ENCODE data around the gene SLC38A10.

SLC38A10 gene

DNA sequence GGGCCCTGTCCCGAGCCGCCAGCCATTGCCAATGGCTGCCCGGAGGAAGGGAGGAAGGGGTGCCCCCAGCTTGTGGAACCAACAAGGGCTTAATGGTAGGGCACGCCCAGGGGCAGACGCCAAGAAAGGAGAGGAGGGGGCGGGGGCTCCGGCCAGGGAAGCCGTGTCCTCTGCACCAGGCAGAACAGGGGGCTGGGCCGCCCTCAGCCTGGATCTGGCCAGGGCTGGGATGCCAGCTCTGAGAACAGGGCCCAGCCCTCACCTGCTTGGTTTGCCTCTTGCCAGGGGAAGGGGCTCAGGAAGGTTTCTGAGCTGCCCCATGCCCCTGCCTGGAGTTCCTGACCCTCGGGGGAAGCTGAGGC lies 35.8 kb upstream of the SLC38A10 start:
- DNase-seq: no peak

DNA sequence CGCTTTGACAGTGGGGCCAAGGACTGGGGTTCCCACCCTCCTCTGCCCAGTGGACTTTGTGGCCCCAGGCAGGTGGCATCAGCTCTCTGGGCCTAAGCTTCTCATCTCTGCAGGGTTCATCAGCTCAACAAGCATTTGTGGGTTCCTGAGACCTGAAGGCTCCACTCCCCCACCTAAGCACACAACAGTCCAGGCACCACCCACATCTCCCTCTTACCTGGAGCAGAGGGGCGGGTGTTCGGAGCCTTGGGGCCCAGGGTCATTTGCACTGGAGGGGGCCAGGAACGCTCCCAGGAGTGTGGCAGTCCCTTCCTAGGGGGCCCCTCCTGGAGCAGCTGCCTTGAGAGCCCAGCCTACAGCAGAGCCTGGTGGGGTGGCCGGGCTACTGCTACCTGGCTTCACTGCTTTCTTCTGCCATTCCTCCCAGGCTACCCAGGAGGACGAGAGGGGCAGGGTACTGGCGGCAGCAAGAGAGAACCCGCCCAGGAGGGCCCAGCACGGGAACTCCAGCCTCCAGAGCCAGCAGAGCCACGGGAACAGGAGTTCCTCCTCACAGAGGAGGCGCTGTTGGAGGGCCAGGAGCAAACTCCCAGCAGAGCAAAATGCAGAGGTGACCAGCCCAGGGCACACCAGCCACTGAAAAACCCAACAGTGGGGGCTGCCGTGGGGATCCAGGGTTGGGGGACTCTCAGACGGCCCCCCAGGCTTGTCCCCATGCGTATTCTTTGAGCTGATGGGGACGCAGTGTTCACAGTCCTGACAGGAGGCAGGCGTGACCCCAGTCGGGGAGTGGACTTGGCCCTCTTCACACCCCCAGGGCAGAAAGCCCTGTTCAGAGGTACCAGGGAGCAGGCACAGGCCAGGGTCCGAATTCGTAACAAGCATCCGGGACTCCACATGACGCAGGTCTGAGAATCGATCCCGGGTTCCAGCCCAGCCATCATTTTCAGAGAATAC lies 35.1 kb upstream of the SLC38A10 start:
- DNase-seq: no peak

DNA sequence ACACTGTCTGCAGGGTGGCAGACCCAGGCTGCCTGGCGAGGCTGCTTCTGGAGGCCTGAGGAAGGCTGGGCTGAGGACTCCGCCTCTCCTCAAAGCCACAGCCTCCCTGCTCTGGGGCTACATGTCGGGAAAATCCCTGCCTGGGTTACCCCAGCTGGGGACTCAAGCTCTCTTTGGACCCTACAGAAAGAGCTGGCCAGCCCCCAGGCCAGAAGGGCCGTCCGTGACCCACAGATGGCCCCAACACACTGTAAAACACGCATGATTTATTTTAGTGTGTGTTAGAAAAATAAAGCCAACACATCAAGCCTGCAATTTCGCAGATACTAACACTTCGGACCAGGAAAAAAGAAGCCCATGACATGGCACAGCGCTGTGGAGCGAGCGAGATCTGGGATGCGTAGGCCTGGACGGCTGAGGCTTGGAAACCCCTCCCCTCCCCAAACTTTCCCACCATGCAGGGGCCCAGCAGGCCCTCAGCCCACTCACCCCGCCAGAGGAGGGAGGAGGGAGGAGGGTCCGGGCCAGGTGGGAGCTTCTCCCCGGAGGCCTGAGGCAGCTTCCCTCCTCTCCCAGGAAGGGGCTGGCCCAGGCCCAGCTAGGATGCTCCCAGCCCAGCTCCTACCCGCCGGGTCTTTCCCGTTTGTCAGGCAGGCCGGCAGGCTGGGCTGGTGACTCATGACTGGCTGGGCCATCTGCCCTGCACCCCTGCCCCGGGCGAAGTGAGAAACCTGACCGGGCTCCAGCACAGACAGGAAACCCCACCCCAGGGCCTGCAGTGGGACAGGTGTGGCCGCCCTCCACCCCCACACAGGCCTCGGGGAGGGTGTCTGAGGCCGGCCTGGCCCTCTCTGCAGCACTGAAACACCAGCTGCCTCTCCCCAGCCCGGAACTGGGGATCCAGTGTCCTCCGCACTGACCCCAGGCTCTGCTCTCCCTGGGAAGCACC lies 34.1 kb upstream of the SLC38A10 start:
- DNase-seq: no peak

DNA sequence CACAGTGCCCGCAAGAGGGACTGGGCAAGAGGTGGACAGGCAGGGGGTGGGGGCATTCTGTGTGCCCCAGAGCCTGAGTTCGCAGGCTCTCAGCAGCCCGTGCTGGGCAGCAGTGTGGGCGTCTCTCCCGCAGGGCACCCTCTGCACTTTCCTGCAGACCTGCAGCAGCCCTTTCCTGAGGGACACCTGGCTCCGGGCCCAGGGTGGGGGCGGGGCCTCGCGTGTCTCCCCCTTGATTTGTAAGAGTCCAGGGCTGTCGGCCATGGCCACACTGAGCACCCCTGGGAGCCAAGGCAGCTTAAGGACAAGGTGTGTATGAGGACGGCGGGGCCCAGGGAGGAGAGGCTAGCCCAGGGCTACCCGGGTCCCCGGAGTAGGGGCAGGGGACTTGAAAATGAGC lies 33.4 kb upstream of the SLC38A10 start:
- no peak for DNase-seq

DNA sequence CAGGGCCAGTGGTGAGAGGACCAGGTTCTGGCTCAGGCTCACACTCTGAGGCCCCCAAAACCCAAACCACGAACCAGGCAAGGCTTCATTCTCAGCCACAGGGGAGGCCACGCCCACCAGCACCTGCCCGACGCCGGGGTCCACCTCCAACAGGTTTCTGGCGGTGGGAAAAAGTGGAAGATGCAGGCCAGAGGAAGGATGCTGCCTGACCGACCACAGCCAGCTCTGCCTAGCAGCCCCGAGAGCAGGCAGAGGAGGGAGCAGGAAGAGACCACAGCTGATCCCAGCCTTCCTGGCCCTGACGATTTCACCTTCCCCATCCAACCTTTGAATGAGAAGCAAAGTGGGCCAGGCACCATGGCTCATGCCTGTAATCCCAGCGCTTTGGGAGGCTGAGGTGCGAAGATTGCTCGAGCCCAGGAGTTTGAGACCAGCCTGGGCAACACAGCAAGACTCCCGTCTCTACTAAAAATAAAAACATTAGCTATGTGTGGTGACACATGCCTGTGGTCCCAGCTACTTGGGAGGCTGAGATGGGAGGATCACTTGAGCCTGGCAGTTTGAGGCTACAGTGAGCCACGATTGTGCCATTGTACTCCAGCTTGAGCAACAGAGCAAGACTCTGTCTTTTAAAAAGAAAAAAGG lies 30.7 kb upstream of the SLC38A10 start:
- no peak for DNase-seq

DNA sequence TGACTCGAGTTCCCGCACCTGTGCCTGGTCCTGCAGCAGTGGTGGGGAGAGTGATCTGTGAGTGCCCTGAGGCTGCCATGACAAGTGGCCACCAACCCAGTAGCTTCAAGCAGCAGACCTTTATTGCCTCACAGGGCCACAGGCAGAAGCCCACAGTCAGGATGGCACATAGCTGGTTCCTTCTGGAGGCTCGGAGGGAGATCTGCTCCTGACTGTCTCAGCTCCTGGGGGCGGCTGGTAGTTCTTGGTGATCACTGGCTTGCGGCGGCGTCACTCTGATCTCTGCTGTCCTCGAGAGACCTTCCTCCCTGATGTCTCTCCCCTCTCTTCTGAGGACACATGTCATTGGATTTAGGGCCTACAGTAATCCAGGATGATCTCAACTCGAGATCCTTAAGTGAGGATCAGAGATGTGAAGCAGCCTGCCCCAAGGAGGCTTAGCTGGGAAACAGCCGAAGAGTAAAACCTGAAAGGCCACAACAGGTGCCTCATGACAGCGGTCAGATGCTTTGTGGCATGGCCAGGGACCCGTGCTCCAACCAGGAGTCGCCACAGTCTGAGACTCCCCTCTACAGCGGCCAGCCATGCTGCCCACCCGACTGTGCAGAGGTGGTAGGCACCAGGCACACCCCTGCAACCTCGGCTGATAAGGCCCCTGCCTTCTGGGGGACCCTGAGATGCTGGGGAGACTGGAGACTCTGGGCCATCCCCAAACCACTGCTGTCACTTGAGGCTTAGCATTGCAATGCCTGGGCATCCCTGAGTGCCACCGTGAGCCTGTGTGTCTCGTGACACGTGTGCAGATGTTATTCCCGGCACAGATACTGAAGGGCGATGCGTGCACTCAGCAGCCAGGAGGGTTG lies 30.0 kb upstream of the SLC38A10 start:
- no peak for DNase-seq

DNA sequence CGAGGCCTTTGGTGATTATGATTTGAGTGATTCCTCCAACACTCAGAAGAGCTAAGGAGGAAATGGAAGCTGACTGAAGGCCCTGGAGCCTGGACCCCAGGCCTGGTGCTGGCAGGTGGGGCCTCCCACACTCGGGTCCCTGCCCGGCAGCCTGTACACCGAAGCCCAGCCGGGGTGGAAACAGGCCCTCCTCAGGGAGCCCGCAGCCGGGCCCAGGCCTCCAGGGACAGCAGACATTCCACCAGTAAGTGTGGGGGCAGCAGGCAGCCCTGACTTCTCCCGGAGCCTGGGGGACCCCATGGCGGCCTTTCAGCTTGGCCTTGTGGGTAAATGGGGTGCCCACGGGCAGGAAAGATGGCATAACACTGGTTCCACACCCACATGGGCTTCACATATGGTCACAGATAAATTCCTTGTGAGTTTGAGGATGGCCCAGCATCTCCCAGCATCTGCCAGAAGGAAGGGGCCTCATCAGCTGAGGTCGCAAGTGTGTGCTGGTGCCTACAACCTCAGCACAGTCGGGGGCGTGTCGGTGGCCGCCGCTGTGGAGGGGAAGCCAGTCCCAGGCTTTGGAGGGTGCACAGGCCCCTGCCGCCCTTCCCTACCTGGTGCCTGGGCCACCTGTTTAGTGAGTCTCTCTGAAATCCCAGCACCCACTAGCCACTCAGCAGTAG lies 29.2 kb upstream of the SLC38A10 start:
- DNase-seq: no peak

DNA sequence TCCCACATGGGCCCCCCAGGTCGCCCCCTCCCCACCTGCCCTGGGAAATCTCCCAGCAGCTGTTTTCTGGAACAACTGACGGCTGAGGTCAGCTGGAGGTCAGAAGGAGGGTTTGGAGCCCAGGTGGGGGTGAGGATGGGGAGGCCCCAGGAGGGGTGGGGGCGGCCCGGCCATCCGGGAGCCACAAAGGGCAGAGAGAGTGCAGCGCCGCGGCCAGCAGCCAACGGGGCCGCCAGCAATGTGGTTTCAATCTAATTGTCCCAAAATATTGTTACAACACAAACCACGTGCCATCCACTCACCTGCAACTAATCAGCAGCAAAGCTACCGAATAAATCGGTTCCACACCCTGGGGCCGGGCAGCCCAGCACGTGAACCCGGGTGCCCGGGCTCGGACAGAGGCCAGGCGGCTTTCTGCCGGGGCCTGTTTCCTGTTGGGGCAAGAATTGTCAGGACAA lies 28.3 kb upstream of the SLC38A10 start:
- no peak for DNase-seq

DNA sequence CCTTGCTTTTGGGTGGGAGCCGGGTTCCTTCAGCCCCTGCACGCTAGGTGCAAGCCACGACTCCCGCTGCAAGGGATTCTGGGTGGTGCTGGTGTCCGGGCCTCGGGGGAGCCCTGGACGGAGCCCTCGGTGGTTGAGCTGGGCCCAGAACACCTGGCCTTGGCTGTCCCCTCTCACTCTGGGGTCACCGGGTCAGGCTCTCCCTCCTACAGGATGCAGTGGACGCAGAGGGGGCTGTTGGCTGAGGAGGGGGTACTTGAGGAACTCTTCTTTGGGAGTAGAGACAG lies 27.9 kb upstream of the SLC38A10 start:
- no peak for DNase-seq

DNA sequence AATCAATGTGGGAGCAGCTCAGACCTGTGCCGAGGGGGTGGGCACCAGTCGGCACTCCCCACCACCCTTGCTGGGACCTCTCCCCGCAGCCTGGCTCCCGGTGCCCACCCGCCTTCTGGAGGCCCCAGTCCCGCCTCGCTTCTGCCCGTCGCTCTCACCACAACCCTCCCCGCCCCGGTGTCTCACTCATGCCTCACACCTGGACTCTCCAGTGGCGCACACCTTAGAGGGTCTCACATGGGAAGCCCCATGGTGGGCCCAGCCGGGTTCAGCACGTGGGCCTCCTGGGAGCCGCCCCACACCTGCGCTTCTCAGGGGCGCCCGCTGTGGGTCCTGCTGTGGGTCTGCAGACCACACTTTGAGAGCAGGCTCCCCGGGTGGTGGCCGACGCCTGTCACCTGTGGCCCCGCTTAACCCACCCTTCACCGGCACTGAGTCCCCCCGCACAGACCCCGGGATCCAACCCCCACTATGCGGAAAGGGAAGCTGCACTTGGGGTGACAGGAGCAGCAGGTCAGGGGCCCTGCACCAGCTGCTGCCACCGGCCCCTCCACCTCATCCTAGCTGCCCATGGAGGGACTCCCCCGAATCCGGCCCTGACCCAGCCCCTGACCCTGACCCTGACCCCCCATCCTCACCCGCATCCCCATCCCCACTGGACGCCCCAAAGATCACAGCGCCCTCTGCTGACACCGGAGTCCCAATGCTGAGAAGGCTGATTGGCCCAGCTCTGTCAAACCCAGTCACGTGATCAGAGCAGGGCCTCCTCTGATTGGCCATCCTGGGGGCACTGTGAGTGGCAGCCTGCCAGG lies 27.4 kb upstream of the SLC38A10 start:
- DNase-seq: no peak

DNA sequence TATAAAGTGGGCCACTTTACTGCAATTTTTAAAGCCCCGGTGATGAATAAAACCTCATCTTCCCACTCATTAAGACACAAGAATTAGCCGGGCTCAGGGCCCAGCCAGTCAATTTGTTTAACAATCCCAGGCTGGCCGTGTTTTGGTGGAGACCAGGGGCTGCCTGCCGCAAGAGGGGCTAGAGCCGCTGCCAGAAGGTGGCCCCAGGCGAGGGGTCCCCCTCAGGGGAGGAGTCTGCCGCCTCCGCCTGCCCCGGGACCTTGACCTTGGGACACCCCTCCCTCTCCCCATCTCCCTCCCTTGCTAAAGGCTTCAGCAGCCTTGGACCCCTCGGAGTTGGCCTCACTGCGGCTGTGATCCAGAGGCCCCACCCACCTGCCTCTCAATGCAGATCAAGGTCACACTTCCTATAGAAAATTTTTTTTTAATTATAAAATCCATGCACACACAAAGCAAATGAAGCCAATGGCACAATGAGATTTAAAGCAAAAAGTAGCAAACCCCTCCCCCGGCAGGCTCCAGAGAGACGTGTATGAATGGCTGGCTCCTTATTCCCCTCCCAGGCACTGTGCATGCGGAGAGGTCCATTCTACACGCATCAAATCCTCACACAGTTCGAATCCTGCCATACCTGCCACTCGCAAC lies 23.0 kb upstream of the SLC38A10 start:
- DNase-seq: no peak

DNA sequence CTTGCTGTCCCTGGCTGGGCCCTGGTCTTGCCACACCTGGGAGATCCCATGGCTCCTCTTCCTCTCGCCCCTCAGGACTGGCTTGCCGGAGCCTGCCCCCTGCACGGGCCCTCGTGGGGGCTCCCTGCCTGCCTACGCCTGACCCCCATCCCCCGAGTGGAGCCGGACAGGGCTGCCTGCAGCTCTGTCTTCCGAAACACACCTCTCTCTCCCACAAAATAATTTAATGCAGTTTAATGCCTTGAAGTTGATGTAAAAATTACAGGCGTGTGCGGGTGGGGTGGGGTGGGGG lies 22.4 kb upstream of the SLC38A10 start:
- no peak for DNase-seq

DNA sequence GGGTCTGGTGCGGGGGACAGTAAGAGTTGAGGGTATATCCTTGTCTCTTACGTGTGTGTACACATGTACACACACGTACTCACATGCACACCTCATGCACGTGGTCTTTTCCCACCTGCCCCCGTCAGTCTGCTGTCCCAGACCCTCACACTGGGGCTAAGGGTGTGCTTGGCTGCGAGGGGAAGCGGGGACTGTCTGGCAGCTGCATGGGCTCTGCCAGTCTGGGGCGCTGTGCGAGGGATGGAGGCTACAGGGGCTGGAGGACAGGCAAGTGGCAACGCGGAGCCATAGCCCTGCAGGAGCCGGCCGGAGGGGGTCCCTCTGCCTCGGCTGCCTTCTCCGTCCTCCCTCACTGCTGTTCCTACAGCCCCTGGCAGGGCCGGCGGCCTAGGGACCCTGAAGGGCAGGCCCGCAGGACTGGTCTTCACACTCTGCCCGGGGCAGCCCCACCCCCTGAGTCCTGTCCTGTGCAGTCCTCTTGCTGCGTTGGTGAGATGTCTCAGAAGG lies 20.8 kb upstream of the SLC38A10 start:
- no peak for DNase-seq

DNA sequence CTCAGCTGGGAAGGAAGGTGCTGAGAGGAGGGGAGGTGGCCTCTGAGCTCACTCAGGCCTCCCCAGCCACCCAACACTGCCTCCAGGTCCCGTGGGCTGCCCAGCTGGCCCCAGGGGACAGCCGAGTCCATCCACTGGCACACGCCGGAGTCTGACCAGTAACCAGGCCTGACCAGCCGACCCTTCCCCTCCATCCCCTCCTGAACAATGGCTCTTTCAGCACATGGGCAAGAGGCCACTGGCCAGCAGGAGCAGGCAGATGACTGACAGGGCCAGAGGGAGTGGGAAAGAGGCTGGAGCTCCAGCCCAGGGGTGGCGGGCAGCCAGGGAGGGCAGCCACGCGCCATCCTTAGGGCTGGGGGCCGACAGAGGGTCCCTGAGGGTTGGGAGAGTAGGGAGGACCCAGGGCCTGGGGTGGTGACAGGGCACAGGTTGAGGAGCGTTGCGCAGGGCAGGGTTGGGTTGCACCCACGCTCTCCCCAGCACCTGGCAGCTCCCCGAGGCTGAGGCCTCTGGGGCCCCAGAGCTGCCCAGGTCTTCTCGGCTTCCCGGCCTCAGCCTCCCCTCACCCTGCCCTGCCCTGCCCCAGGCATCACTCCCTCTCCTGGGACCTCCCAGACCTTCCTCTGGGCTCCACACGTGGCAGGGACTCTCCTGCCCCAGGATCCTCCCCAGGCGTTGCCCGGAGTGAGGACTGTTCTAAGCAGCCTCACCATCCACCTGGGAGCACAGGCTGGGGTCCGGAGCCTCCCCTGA lies 20.2 kb upstream of the SLC38A10 start:
- DNase-seq: no peak

DNA sequence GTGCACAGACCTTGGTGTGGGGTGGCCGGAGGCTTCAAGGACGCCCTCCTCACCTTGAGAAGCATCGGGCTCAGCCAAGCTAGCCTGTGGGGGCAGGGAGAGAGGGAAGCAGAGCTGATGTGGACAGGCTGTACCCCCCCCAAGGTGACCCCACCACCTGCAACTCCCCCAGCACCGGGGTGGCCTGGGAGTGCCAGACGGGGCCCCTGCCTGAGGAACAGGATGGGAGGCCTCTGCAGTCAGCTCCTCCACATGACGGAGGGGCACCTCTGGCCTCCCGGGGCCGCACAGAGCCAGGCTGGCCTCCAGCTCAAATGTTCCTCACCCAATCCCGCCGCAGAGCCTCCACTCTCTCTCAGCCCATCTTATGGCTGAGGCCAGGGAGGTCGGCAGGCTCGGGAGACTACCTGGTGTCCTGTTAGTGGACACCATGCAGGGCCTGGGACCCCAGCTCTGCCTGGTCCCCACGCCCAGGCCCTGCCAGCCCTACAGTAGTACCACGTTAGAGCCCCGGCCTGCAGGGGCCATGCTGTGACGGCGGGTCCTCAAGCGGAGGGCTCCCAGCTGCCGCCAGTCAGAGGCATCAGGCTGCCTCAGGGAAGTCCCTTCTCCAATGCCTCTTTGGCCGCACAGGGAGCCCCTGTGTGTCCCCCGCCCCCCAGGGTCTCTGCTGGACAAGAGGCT lies 19.4 kb upstream of the SLC38A10 start:
- DNase-seq: no peak

DNA sequence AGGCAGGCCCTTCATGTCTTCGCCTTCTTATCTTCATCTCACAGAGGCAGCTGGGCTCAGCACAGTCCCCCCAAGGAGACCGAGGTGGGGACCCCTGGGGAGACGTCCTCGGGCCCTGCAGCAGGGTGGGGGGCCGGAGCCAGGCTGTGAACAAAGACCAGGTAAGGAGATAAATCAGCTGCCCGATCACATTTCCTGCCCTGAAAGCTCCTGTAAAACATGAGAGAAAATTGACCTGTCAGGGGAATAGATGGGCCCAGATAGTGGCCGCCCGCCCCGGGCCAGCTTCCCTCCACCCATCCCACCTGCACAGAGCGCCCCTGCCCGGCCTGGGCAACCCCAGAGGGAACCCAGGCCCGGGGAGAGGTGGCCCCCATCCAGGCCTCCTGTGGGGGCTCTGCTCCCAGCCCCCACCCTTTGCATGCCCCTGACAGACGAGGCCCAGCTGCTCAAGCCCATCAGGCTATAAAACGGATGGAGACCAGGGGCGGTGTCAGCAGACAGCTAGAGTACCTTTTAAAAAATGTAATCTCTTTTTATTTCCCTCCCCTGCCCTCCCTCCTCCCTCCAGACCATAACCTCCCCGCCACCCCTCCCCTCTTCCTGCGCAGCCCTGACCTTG lies 18.8 kb upstream of the SLC38A10 start:
- no peak for DNase-seq

DNA sequence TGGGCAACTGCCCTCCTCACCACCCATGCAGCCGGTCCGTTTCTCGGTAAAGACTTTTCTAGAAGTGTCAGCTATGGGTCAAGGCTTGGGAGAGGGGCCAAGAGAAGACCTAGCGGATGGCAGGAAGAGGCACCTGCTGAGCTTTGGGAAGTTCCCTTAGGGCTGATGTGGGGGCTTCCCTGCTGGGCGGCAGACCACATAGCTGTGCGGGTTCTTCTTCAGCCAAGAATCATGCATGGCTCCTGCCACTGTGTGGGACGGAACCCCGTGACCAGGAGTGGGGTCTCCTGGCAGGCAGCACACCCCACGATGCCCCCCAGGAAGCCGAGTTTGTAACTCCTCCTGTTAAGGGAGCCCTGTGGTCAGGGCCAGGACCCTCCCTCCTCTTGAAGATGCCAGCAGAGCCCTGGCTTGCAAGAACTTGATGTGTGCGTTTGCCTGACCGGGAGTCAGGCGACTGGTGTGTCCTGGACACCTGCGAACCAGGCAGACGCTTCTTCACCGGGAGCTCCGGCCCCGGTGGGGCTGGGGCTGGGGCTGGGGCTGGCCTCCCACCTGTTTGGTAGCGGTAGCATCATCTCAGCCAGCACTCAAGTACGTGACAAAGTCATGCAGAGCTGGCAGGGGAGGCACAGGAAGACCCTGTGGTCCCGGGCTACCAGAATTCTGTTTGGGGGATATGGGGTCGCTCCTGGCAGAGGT lies 17.7 kb upstream of the SLC38A10 start:
- no peak for DNase-seq

DNA sequence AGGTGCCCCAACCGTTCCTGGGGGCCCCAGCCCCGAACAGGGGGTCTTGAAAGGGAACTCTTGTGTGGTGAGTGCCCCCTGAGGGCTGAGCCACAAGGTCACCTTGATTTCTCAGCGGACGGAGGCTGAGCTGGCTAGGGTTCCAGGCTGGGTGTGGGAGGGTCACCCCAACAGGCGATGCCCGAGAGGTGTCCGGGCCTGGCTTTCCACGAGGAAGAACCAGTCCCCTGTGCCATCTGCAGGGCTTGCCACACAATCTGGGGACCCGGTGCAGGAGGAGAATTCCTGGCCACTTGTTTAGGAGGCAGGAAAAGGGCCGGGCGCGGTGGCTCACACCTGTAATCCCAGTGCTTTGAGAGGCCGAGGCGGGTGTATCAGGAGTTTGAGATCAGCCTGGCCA lies 16.8 kb upstream of the SLC38A10 start:
- DNase-seq: no peak

Measured in COR-L47 (cell line).